HepG2 (cell line): Measurements from ENCODE around the gene SEZ6L.

Experiments used
- ARID2 ChIP-seq: sonication (generic); formaldehyde crosslinking; IDR thresholded peaks from 2 replicates; pipeline ENCODE4 v1.8.1; 2022; ENCODE audit warnings: mild to moderate bottlenecking, missing genetic modification reagents, borderline replicate concordance
- CREB1 ChIP-seq, 2 experiments: fragments of 450-650 bp in 1 of 2; IDR thresholded peaks; 2 replicates each; pipeline ENCODE4 v1.6.1; 2016 to 2017; ENCODE audit warnings: control low read depth in 1 of 2, mild to moderate bottlenecking in 1 of 2, missing compliant biosample characterization in 1 of 2, missing genetic modification characterization in 1 of 2
- MIXL1 ChIP-seq: IDR thresholded peaks from 2 replicates; pipeline ENCODE4 v1.6.1; 2016
- PHF20 ChIP-seq: sonication (generic); formaldehyde crosslinking; IDR thresholded peaks from 2 replicates; pipeline ENCODE4 v1.5.0; 2020; ENCODE audit warnings: mild to moderate bottlenecking, missing genetic modification reagents
- POLR2A ChIP-seq, 2 experiments: IDR thresholded peaks; 2 replicates each; pipeline ENCODE4 v1.6.1; 2011; ENCODE audit warnings: low read depth in 2 of 2, low read length in 2 of 2, mild to moderate bottlenecking in 1 of 2, moderate library complexity in 1 of 2; ENCODE audit not compliant: insufficient read depth in 1 of 2
- POLR2AphosphoS5 ChIP-seq: IDR thresholded peaks from 2 replicates; pipeline ENCODE4 v1.6.1; 2012; ENCODE audit warnings: low read depth, low read length
- RERE ChIP-seq: IDR thresholded peaks from 2 replicates; pipeline ENCODE4 v1.6.1; 2016; ENCODE audit warnings: low read depth, missing genetic modification reagents, missing compliant biosample characterization
- STAT6 ChIP-seq: sonication (generic); formaldehyde crosslinking; IDR thresholded peaks from 2 replicates; pipeline ENCODE4 v1.4.0; 2020; ENCODE audit warnings: missing genetic modification reagents, mild to moderate bottlenecking, borderline replicate concordance
- TARDBP ChIP-seq: sonication (generic); formaldehyde crosslinking; IDR thresholded peaks from 2 replicates; pipeline ENCODE4 v1.8.0; 2022; ENCODE audit warnings: mild to moderate bottlenecking, missing genetic modification reagents
- THAP11 ChIP-seq: IDR thresholded peaks from 2 replicates; pipeline ENCODE4 v1.6.1; 2016; ENCODE audit warnings: missing biosample characterization, missing genetic modification reagents
- ZNF335 ChIP-seq: sonication (generic); formaldehyde crosslinking; IDR thresholded peaks from 2 replicates; pipeline ENCODE4 v1.4.0; 2020; ENCODE audit warnings: missing genetic modification reagents
- TF ChIP-seq, protein P1 (sequence below): sonication (generic); formaldehyde crosslinking; IDR thresholded peaks from 2 replicates; pipeline ENCODE4 v1.5.0; 2020; ENCODE audit warnings: mild to moderate bottlenecking, missing genetic modification reagents, moderate library complexity

GRCh38 chr22:26314656-26315055 is 145.4 kb downstream of the SEZ6L start:
- TF ChIP-seq, protein P1, sequence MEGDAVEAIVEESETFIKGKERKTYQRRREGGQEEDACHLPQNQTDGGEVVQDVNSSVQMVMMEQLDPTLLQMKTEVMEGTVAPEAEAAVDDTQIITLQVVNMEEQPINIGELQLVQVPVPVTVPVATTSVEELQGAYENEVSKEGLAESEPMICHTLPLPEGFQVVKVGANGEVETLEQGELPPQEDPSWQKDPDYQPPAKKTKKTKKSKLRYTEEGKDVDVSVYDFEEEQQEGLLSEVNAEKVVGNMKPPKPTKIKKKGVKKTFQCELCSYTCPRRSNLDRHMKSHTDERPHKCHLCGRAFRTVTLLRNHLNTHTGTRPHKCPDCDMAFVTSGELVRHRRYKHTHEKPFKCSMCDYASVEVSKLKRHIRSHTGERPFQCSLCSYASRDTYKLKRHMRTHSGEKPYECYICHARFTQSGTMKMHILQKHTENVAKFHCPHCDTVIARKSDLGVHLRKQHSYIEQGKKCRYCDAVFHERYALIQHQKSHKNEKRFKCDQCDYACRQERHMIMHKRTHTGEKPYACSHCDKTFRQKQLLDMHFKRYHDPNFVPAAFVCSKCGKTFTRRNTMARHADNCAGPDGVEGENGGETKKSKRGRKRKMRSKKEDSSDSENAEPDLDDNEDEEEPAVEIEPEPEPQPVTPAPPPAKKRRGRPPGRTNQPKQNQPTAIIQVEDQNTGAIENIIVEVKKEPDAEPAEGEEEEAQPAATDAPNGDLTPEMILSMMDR (CRISPR knock-in tag): no peak
- TF ChIP-seq CREB1 (IDR thresholded peaks at IDR 0.05) (no peak), CREB1 (CRISPR knock-in tag; IDR thresholded peaks at IDR 0.05) (no peak), TARDBP (CRISPR knock-in tag) (no peak), ZNF335 (no peak), RERE (no peak), ARID2 (CRISPR knock-in tag) (no peak), MIXL1 (no peak), THAP11 (CRISPR knock-in tag) (no peak), PHF20 (CRISPR knock-in tag) (no peak), STAT6 (CRISPR knock-in tag) (no peak), POLR2A (IDR thresholded peaks at IDR 0.05; ENCODE audit: insufficient read depth in 1 of 2, low read depth in 2 of 2, low read length in 2 of 2) (no peak), POLR2AphosphoS5 (no peak)
